Stimulated activated CD8-positive, alpha-beta memory T cell treated with anti-CD3 and anti-CD28 coated beads, Interleukin-15, amount 100 ng/mL, for 4 hours (primary cell): Measurements from ENCODE around the gene NT5DC3.

ENCODE experiments used
- DNase-seq, 2 donors: peaks; one replicate each; pipeline ENCODE4 v3.0.0-alpha.2; 2020; ENCODE audit warnings: low read depth in 2 of 2

NT5DC3 gene

GRCh38 chr12:103751600-103751999, 89.4 kb downstream of the NT5DC3 start:
- DNase-seq, result no peak

GRCh38 chr12:103751171-103751570, 89.9 kb downstream of the NT5DC3 start:
- no peak for DNase-seq

GRCh38 chr12:103748875-103749274, 92.2 kb downstream of the NT5DC3 start:
- DNase-seq, result no peak

GRCh38 chr12:103748002-103748401, 93.0 kb downstream of the NT5DC3 start:
- DNase-seq, result no peak

- DNase-seq, result no peak
Observed at GRCh38 chr12:103745962-103746361, 95.1 kb downstream of the NT5DC3 start.

- DNase-seq, result no peak
Observed at GRCh38 chr12:103743788-103744187, 97.2 kb downstream of the NT5DC3 start.

- DNase-seq, result no peak
Observed at GRCh38 chr12:103742349-103742932, 98.6 kb downstream of the NT5DC3 start.

- no peak for DNase-seq
Observed at GRCh38 chr12:103737881-103738280, 103.2 kb downstream of the NT5DC3 start.

GRCh38 chr12:103736572-103736971, 104.5 kb downstream of the NT5DC3 start:
- DNase-seq, result no peak

GRCh38 chr12:103735291-103735690, 105.7 kb downstream of the NT5DC3 start:
- DNase-seq, result no peak

- DNase-seq, result no peak
Observed at GRCh38 chr12:103734863-103735262, 106.2 kb downstream of the NT5DC3 start.

- no peak for DNase-seq
Observed at GRCh38 chr12:103731539-103731938, 109.5 kb downstream of the NT5DC3 start.

- DNase-seq, result no peak
Observed at GRCh38 chr12:103729499-103729898, 111.5 kb downstream of the NT5DC3 start.

GRCh38 chr12:103728323-103728722, 112.7 kb downstream of the NT5DC3 start:
- DNase-seq, result no peak

- no peak for DNase-seq
Observed at GRCh38 chr12:103727638-103728037, 113.4 kb downstream of the NT5DC3 start.

- no peak for DNase-seq
Observed at GRCh38 chr12:103725398-103725797, 115.6 kb downstream of the NT5DC3 start.
